Right ventricle myocardium inferior (tissue), 1 donor: Measurements from ENCODE around the gene RFX1. TPM values are rescaled to one million over a fixed set of nuclear protein-coding genes. Genes with fewer than 3 reads are reported as not detected.
A peak's percentile ranks its signal among the peaks of the same experiment; 100 is the strongest.
"Not testable (repeated sequence)": the region's sequence is repeated elsewhere in the genome, so short reads cannot be mapped to it uniquely, and the experiment has no call there.

ENCODE experiments used
- ATAC-seq: fragments of 200-7000 bp; cut with Tn5 transposase; one replicate; pipeline ENCODE4 v1.9.1; 2020; ENCODE audit warnings: mild to moderate bottlenecking, moderate library complexity
- DNase-seq: peaks from one replicate; pipeline ENCODE4 v3.0.0; 2021; ENCODE audit errors: missing footprints
- intact Hi-C: fragments of 100-400 bp; cut with DNase I; formaldehyde crosslinking; loops from one replicate; pipeline ENCODE4 v1.11.0; 2022
- total RNA-seq: library from RNA; stranded (reverse); fragmentation: NEBNext Ultra II Directional; extraction: Animal tissue kit (Norgen Biotek cat#: 25700); gene quantifications from one replicate; pipeline ENCODE4 v1.2.1, GENCODE V29; 2021
- donor health status: DM: no; HTN: yes; CAD: no; lungs with severe emphysema.

Gene RFX1
- total RNA-seq, 1 donor from 2014 or later: 15.4 TPM

GRCh38 chr19:13984186-13984585, 21.9 kb downstream of the RFX1 start:
- DNase-seq (peak; percentile 9), ATAC-seq (no peak)
- intact Hi-C loops: no loop called here

DNA sequence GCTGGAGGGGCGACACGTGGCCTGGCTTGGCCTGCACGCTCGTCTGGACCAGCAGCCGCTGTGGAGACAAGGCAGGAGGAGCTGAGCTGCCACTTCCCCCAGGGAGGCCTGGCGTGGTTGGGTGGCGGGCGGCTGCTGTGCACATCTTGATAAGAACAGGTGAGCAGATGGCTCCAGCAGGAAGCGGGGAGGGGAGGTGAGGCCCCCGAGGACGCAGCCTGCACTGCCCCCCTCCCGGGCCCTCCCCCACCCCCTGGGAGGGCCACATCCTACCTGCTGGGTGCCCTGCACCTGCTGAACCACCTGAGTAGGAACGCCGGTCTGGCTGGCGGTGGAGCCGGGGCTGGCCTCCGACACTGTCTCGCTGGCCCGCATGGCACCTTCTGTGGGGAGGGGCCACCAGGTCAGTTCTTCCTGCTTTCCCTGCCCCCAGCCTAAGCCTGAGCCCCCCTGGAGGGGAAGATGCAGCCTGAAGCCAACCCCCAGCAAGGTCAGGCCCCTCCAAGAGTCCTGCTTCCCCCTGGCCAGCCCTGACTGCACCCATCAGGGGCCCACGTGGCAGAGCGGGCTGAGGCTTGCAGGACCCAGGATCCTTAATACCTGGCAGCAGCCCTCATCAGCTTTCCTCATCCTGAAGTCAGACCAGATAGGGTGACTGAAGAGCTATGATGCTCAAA, 22.8 kb downstream of the RFX1 start:
- ATAC-seq (no peak), DNase-seq (peak; percentile 62)
- intact Hi-C loops: no loop called here

- intact Hi-C loops: no loop called here
- no peak for ATAC-seq
- DNase-seq: peak; percentile 41
Observed at GRCh38 chr19:13982773-13983172, 23.3 kb downstream of the RFX1 start.

DNA sequence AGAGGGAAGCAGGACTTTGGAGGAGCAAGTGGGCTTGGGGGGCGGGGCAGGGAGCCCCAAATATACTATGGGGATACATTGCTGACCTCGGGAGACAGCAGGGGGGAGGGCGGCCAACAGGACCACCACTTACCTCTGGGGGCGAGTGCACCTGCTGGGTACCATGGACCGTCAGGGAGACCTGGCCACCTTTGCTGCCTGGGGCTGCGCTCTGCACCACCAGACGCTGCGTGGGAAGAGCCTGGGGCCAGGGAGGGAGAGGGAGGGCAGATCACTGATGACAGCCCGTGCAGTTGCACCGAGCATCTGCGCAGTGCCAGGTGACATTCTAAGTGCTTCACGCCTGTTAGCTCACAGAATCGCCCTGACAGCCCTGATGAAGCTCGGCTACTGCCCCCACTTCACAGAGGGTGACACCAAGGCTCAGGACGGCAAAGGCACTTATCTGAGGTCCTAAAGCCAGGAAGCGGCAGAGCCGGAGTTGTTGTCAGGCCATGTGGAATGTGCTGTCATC, 24.1 kb downstream of the RFX1 start:
- intact Hi-C loops: no loop called here
- DNase-seq: no peak
- ATAC-seq: no peak

DNA sequence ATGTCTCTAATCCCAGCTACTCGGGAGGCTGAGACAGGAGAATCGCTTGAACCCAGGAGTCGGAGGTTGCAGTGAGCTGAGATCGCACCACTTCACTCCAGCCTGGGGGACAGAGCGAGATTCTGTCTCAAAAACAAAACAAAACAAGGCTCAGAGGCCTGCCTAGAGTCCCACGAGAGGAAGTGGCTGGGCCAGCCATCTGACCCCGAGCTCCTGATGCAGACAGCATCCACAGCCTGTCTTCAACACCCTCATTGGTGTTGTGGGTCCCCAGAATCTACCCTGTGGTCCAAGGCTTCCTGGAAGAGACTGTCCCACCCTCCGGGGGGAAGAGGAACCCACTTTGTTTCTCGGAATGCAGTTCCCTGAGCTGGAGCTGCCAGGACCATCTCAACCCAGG, 24.7 kb downstream of the RFX1 start:
- intact Hi-C loops: no loop called here
- ATAC-seq (no peak), DNase-seq (no peak)

DNA sequence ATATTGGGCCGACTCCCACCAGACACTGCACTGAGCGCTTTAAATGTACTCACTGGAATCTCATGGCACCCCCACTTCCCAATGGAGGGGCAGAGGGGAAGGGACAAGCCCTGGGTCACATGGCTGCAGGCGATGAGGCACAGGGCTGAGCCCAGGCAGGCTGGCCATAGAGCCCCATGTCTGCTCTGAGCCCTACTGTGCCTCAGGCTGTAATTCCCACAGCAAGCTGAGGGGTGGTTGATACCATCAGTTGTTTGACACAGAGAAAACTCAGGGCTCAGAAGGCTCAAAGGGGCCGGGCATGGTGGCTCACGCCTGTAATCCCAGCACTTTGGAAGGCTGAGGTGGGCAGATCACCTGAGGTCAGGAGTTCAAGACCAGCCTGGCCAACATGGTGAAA, 25.1 kb downstream of the RFX1 start:
- intact Hi-C loops: no loop called here
- DNase-seq (no peak), ATAC-seq (no peak)

DNA sequence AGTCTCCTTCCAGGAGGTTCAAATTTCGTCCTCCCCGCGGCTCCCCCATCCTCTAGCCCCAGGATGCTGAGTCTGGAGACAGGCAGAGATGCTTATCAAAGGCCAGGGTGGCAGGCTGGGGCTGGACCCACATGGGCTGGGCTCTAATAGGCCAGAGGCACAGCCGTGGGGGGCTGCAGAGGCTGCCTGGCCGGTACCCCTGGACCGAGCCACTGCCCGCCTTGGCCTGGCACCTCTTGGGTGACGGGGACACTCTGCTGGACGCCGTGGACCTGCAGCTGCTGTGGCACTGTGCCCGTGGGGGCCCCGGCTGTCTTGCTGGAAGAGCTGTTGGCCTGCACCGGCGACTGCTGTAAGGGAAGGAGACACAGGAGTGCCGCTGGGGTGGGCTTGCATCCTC, 25.8 kb downstream of the RFX1 start:
- intact Hi-C loops: no loop called here
- DNase-seq (no peak), ATAC-seq (no peak)

DNA sequence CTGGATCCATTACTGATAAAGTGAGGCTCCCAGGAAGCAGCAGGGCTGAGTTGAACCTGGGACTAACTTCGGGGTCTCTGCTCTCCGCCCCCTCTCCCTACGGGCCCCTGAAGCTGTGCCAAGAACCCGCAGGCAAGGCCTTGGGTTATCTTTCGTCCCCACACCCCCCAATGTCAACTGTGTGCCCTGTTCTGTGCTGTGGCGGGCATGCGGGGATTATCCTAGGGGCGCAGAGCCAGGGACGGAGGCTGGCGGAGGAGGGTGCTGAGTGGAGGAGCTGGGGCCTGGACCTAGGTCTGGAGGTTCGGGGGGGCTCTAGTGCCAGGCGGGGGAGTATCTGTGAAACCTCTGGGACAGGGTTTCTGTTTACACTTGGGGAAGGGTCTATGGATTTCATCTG, 26.4 kb downstream of the RFX1 start:
- intact Hi-C loops: no loop called here
- no peak for ATAC-seq
- no peak for DNase-seq

DNA sequence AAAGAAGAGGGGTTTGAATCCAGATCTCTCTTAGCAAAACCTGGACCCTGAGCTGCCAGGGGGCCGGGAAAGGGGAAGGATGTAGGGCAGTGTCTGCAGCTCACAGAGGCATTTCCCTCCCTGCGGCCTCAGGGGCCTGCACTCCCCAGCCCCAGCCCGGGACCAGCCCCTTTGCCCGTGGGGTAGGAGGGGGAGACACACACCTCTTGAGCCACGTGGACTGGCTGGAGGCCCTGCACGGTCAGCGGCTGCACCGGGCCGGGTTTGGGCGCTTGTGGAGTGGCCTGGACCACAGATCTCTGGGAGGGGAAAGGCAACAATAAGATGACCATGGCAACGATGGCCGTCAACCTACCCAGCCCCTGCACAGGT, 26.9 kb downstream of the RFX1 start:
- no peak for ATAC-seq
- intact Hi-C loops: no loop called here
- DNase-seq: peak; percentile 61

GRCh38 chr19:13978351-13979243, 27.5 kb downstream of the RFX1 start:
- DNase-seq (peak; percentile 89), ATAC-seq (peak; percentile 84)
- intact Hi-C loops: no loop called here

DNA sequence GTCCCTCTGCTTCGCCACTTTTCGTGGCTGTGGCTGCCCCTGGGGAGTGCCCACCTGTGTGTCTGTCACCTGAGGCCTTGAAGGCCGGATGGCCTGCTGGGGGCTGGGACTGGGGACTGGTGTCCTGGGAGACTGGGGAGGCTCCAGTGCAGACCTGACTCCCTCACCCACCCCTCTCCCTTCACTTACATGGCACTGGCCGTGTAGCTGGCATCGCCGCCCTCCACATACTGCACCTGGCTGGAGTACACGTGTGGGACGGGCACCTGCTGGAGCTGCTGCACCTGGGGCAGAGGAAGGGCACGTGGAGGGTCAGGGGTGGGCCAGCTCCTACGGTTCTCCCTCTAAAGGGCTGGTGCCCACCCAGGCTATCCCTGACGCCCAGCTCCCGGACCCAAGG, 28.3 kb downstream of the RFX1 start:
- DNase-seq (peak; percentile 74), ATAC-seq (no peak)
- intact Hi-C loops: no loop called here

GRCh38 chr19:13976446-13976845, 29.7 kb downstream of the RFX1 start:
- intact Hi-C loops: no loop called here
- ATAC-seq (peak; percentile 42), DNase-seq (no peak)

GRCh38 chr19:13975870-13976269, 30.2 kb downstream of the RFX1 start:
- intact Hi-C loops: loop anchor here (2.0 kb wide), 1 partner anchor 17 kb away; no protein-coding TSS in a partner anchor
- peak; percentile 50 for ATAC-seq
- no peak for DNase-seq

DNA sequence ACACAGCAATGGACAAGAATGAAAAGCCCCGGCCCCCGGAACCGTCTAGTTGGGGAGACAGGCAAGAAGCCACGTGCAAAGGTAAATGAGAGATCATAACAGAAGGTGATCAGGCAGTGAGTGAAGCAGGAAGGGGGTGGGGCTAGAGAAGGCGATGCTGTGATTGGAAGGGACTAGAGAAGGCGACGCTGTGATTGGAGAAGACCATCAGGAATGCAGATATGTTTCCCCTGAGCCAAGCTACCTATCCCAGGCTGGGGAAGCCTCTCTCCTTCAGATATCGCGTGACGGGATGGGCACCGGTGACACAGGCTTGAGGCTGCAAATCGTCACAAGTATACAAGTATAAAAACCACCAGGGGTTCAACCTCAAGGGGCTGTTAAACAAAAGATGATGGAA, 32.0 kb downstream of the RFX1 start:
- no peak for ATAC-seq
- intact Hi-C loops: loop anchor here (2.0 kb wide), 1 partner anchor 15 kb away; no protein-coding TSS in a partner anchor
- no peak for DNase-seq

DNA sequence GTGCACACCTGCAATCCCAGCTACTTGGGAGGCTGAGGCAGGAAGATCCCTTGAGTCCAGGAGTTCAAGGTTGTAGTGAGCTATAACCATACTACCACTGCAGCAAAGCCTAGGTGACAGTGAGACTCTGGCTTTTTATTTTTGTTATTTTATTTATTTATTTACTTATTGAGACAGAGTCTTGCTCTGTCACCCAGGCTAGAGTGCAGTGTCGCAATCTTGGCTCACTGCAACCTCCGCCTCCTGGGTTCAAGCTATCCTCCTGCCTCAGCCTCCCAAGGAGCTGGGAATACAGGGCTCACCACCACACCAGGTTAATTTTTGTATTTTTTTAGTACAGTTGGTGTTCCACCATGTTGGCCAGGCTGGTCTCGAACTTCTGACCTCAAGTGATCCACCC, 32.6 kb downstream of the RFX1 start:
- DNase-seq, intact Hi-C loops, ATAC-seq: not testable (repeated sequence)

GRCh38 chr19:13972368-13973155, 33.6 kb downstream of the RFX1 start:
- no peak for ATAC-seq
- intact Hi-C loops: no loop called here
- no peak for DNase-seq

GRCh38 chr19:13971868-13972267, 34.3 kb downstream of the RFX1 start:
- DNase-seq, ATAC-seq, intact Hi-C loops: not testable (repeated sequence)

DNA sequence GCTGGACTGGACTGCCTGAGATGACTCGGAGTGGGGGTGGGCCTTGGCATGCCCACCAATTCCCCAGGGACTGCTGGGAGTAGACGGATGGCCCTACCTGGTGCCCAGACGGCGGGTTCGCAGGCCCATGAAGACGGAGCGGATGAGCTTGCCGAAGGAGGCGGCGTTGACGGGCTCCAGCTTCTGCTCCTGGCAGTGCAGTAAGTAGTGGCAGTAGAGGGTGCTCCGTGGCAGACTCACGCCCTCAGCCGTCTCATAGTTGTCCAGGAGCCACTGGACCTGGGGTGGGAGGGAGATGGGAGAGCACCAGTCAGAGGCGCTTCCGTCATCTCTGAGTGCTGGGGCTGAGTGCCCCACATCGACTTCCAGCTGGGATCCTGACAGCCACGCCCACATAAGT, 36.2 kb downstream of the RFX1 start:
- DNase-seq: no peak
- no peak for ATAC-seq
- intact Hi-C loops: no loop called here

GRCh38 chr19:13968999-13969398, 37.1 kb downstream of the RFX1 start:
- intact Hi-C loops: no loop called here
- ATAC-seq (no peak), DNase-seq (no peak)
